Activated CD4-positive, CD25-positive, alpha-beta regulatory T cell treated with anti-CD3 and anti-CD28 coated beads, Interleukin-2, amount 50 U/mL, for 16 hours (primary cell): ENCODE data around the gene MRAP2.

Experiments
- DNase-seq: peaks from one replicate; pipeline ENCODE4 v3.0.0-alpha.2; 2020; ENCODE audit warnings: low read depth, low spot score

The MRAP2 gene, protein sequence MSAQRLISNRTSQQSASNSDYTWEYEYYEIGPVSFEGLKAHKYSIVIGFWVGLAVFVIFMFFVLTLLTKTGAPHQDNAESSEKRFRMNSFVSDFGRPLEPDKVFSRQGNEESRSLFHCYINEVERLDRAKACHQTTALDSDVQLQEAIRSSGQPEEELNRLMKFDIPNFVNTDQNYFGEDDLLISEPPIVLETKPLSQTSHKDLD

DNA sequence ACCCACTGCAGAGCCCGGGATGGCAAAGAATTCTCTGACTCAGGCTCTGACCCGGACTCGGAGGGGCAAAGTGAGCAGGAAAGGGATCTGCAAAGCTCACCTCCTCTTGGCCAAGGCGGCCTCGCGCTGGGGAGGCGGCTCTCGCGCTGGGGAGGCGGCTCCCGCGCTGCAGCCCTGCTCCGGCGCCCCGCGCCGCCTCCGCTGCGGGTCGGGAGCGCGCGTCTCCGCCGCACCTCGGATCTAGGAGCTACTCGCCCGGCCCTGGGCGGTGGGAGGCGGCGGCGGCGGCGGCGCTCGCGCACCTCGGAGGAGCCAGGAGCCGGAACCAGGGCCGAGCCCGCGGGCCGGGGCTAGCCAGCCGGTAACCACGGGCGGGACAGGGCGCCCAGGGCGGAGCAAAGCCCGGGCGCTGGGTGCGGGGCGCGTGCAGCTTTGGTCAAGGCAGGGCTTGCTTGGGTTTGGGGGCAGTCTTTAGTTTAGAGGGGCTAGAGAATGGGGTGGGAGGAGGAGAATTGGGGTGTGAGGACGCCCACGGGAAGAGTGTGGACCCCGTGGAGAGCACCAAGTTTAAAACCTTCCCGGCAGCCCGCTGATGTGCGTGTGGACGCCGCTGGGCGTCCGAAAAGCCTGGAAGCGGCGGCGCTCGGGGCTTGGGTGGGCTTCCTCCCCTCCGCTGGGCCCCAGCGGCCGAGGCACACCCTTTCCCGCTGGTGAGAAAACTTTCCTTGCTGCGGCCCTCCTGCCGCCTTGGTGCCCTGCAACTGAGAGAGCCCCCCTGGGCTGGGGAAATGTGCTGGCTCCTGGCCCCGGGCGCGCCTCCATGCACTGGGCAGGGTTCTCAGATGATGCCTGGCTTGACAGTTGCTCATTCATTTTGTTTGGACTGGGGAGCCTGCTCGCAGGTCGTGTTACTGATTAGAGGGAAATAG lies at the start of gene MRAP2:
Gene MRAP2 (plus strand): TSS at position 250 of the 929 bp plus-strand sequence. CDS start 21,547 bp downstream, outside the sequence.
- DNase-seq, result no peak

DNA sequence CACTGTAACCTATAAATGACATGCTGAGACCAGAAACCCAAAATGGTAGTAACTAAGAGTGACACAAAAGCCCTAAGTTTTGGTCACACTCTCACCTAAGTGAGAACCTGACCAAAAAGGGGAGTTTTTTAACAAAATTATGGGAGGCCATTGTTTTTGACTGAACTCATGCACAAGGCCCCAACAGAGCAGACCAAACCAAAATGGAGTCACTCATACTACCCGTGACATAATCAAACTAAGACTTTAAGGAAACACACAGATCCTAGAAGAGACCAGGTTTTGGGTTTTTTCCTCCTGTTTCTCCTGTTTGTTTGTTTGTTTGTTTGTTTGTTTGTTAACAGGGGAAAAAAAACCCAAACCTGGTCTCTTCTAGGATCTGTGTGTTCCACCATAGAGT lies 49.2 kb upstream of the MRAP2 start:
- no peak for DNase-seq

DNA sequence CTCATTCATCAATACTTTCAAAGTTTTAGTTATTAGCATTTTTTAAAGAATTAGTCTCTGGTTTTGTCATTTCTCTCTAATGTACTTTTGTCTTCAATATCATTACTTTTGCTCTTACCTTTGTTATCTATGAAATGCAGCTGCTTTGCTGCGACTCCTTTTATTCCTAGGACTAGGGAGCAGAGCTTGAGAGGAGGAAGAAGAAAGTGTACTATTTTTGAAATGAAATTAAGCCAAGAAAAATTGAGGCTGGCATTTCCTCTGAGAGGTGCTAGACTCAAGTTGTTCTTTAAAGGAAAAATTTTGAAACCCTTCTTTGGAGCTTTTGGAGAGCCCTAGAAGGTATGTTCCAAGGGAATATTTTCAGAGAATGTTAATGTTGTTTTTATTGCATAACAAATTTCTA lies 48.3 kb upstream of the MRAP2 start:
- DNase-seq, result no peak

DNA sequence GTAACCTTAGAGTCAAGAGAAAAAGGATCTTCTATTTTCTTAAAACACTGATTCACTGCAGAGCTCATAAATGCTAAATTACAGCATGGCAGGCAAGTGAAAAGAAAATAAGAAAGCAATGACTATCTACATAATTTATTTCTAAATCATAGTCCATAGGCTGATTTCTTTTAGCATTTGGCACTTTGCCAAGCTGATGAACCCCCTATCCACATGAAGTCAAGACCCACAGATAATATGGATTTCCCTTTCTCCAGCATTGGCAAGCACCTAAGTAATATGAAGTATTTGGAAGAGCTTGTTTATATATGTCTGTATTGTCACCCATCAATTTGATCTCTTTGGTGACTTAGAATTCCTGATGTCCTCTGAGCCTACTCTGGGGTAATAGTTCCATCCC lies 47.9 kb upstream of the MRAP2 start:
- no peak for DNase-seq

DNA sequence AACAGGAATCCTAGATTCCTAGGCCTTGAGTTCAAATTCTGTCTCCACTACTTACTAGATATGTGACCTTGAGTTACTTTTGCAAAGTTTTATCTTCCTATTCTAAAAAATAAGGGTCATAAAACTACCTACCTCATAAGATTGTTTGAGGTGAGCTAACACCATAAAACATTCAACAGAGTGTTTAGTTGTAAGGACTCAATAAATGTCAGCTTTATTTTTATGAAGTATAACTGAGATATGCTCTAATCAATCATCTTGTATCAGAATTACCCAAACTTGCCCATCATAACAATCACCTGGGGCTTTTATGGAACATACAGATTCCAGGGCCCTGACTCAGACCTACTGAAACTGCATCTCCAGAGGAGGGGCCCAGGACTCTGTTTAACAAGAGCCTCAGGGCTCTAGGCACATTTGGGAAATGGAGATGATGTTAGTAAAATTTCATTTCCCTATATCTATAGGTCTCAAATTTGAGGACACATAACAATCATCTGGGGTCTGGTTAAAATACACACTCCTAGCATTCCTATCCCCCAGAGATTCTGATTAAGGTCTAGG lies 35.5 kb upstream of the MRAP2 start:
- DNase-seq, result no peak

DNA sequence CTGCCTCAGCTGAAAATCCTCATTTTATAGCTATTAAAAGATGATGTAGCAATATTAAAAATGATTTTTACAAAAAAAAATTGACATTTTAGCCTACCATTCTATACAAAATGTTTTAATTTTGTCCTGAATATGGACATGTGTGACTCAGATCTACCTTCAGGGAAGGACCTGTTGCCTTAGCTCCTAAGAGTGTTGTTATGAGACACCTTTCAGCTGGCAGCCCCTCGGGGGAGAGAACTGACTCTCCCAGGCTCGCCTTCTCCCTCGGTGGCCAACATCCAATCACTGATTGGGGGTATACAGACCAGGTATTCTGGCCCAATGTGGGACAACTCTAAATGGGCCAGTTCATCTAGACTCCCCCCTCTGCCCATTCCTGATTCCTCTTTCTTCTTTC lies 32.5 kb upstream of the MRAP2 start:
- DNase-seq, result no peak

DNA sequence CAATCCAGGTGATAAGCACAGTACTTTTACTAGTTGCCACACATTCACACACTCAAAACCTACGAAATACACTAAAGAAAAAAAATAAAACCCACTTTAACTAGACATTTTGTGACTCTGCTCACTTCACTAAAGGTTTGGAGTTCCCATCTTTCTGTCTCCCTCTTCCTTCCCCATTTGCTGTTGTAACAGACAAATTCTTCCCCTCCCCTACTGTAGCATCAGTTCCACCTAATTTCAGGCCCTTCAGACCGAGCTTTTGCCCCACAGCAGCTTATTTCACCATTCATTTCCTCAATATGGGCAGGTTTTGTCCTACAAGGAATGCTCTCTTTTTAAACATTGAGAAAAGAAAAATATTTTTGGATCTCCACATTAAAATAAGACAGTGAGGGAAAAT lies 31.3 kb upstream of the MRAP2 start:
- no peak for DNase-seq

DNA sequence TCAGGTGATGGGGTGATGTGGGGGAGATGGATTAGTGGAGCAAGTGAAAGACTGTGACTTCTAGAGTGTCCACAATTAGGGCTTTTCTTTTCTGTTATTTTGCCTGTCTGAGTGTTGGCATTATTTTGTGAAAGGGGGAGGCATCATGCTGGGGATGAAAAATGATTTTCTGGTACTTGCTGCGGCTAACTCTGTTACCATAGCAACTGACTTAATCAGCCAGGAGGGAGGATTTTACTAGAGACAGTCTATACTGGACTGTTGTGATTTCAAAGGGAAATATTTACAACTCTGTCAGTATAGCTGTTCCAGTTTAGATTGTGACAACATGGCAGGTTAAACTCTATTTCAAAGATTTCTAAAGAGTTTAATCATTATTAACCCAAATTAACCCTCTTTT lies 30.4 kb upstream of the MRAP2 start:
- DNase-seq, result no peak

DNA sequence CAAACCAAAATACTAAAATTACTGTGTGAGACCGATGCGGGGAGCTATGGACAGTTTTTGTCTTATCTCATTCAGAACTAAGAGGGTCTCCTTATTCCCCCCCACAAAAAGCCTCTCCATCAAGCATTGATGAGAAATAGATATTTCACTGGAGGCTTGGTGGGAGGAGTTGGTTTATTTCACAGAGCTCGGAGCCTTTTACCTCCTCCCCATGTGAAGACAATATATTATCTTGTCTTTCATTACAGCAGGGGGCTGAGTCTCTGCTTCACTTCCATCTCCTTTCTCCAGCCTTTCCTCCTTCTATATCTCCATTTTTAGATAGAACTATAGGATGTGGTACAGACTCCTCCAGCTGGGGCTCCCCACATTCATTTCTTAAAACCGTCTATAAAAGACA lies 29.9 kb upstream of the MRAP2 start:
- DNase-seq, result no peak

DNA sequence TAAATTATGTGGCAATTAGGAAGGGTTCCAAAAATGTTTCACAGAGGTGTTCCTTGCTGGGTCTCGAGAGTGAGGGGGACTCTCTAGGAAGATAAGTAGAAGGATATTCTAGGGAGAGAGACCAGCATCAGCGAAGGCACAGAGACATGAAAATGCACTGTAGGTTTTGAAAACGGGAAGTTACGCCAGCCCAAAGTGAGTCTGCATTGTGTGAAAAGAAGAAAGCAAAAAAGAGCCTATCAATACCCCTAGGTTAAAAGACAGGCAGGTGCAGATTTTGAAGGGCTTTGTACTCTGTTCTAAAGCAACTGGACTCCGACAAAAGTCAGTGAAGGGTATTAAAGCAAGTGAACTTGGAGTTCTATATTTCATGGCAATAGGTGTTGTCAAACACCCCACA lies 25.7 kb upstream of the MRAP2 start:
- no peak for DNase-seq

DNA sequence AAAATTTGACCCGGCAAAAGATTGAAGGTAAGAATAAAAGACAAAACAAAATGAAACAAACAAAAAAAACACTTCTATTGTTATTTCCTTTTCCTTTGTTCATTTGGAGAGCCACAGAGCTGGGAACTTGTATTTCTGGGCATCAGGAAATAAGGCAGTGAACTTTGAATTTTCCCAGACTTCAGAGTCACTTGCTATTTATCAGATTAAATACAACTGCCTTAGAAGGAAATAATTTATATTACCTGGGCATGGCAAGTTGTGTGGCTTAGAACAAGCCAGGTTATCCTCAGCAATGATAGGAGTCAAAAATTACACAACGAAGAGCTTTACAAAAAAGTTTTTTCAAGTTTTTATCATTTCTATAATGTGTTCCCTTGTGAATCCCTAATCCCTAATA lies 20.2 kb upstream of the MRAP2 start:
- DNase-seq, result no peak

DNA sequence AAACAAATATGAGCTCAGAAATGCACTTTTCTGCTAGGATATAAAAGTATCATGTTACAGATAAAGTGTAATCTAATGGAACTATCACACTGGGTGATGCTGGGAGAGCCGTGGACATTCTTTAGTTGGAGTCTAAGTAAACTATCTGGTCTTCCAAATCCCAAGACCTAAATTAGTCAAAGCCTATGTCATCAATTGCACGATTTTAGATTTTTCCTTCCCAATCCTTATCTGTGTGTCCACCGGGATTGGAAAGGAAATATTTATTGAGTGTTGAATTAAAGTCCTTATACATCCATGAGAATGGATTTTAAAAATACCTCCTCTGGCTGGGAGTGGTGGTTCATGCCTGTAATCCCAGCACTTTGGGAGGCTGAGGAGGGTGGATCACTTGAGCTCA lies 19.6 kb upstream of the MRAP2 start:
- DNase-seq, result no peak

DNA sequence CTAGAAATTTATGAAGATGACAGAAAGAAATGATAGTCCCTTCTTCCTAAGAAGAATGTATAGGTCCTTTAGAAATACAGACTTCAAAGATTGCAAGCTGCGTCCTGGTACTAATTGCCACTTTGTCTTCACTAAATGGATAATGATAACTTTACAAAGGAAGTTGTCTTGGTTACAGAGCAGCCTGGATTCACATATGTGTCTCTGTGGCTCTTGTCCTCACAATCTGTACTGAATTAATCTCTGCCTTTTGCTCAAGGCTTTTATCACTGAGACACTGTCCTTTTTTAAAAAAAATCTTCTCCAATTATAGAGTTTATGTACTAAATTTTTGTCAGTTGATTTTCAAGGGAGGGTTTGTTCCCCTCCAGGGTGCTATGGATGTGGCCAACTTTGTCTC lies 17.5 kb upstream of the MRAP2 start:
- no peak for DNase-seq

DNA sequence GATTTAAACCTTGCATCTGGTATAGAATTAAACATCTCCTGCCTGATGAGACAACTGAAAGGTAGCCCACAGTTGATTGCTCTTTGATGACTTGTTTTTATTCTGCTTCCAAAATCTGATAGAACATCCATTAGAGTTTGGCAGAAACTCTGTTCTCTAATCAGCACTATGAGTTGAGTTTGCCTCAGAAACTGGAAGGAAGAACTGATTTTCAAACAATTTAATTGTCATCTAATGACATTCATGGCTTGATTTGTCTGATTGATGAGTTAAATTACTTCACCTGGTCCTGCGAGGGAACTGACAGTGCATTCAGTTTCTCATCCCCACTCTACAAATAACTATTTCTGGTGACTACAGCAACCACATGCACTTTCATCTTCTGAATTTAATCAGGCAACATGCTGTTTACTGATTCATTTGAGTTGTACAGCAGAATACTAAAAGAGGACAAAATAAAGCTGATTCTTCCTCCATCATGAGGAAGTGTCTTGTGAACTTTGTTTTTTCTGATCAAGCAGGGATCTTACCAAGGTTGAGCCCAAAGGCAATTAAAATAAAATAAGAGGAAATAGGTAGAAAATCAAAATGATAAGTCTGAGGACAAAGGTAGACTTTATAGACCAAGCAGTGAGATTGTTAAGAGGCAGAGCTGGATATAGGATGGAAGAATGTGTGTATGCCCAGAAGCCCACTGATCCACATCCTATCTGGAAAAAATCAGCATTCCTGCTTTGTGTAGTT lies 15.7 kb upstream of the MRAP2 start:
- DNase-seq, result no peak

DNA sequence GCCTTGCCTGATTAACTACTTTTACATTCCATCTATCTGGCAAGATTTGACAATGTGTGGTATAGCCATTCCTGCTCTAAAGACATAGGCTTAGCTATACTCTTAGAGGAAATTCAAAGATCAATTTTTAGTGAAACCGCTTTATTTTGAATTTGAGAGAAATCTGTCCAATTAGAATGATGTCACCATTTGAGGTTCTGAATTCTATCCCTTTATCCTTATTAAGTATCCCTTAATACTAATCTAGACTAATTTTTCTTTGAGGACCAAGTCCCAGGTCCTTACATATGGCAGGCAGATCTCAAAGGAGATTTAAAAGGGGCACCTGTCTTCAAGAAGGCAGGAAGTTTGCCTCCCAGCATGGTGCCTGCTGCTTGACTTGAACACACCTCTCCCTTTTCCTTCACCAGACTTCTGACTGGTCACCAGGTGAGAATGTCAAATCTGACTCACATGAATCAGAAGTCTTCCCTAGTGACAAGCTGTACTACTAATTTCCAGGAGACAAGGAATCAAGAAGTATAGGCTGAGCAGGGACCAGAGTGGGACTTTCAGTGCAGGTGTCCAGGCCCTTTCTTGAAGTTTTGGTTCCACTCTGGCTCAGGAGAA lies 15.0 kb upstream of the MRAP2 start:
- no peak for DNase-seq

DNA sequence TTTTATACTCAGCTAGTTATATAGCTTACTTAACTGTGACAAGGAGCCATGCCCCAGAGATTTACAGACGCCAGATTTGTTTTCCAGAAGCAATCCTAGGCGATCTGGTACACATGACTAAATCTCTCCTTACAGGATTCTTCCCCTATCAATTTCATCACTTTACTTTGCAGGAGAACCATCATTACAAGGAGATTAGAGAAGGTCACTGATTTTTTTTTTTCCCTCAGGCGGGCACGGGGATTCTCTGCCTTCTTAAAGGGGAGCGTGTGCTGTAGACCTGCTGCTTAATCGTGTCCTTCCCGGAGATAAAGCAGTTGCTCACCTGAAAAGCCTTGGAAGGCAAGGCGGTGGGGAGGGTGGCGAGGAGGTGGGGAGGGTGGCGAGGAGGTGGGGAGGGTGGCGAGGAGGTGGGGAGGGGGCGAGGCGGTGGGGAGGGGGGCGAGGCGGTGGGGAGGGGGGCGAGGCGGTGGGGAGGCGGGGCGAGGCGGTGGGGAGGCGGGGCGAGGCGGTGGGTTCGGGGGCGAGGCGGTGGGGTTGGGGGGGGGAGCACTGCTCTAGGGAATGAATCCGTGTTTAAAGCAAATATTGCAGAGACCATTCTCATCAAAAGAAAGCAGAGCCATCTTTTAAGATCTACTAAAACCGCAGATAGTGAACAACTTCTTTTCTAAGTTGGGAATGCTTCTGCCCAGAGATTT lies 14.3 kb upstream of the MRAP2 start:
- DNase-seq, result no peak

DNA sequence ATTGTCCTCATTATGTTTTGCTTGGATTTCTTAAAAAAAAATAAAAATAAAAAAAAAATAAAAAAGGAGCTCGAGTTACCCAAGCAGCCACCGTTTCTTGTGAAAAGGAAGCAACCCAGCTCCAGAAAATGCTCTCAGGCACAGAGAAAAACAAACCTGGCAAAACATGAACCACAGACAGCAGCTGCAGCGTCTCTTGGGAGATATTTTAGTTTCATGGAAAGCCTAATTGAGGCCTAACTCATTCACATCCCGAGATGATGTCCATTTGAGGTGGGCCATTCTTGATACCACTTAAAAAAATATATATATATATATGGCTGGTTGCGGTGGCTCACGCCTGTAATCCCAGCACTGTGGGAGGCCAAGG lies 13.7 kb upstream of the MRAP2 start:
- no peak for DNase-seq

DNA sequence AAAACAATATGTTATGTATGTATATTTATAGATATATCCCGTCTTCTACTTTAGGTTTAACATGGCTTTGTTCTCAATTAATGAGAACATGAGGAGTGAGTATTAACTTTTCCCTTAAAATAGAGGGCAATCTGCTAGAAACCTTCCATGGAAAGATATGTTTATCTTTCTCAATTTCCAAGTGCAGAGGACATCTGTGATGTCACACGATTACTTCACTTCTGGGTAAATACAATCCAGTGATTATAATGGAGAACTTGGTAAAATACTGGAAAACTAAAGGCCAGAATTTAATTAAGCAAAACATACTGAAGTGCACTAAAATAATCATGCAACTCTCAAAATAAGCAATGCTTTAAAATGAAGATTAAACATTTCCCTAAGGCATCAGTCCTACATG lies 11.9 kb upstream of the MRAP2 start:
- DNase-seq, result no peak

DNA sequence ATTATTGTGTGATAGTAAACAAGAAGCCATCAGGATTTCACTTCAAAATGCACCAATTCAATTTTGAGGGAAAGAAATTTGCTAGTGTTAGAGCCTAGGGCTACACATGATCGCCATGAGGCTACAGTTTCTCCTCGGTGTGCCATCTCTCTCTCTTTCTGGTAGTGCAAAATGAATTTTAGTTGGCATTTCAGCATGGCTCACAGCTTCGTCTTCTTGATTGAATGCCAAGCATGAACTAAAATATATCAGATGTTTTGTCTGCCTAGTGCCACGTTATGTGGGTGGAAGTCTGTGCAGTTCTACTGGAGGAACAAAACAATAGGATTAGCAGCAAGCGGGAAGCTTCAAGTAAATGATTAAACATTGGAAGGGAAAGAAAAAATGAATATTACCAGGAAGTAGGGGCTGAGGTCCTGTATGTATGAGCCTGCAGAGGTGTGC lies 6.8 kb upstream of the MRAP2 start:
- no peak for DNase-seq

DNA sequence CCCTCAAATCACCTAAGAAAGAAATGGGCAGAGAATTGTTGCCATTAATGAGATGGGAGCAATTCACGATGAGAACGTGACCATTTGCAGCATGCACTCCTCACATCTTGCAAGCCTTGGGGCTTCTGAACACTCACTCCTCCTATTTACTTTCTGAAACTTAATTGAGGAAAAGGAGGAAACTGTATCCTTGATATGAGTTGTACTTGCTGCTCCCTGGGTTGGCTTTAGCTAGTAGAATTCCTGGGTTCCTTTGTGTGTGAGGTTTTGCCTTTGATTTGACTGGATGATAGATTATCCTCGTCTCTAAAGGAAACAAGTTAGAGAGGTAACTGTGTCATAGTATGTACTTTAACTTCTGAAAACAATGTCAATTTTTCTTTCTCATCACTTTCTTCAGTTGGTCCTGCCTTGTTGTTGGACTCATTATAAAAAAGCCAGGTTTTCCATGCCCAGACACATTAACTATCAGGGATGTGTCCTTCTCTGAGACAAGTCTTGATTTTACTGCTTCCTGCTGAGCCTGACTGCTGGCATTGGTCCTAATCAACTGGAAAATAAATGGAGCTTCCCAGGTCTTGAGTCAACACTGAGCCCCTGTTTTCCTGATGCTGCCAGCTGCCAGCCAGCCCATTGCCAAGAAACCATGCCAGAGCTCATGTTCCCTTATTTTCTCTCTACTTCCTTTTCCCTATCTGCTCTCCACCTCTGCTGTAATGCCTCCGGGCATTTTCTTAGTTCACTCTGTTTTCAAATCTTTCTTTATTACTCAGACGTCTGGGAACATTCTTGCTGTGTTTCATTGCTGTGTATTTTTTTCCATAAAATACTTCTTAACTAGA lies 6.0 kb upstream of the MRAP2 start:
- no peak for DNase-seq
